Measurements from ENCODE around the gene ARHGAP15.

Gene ARHGAP15

DNA sequence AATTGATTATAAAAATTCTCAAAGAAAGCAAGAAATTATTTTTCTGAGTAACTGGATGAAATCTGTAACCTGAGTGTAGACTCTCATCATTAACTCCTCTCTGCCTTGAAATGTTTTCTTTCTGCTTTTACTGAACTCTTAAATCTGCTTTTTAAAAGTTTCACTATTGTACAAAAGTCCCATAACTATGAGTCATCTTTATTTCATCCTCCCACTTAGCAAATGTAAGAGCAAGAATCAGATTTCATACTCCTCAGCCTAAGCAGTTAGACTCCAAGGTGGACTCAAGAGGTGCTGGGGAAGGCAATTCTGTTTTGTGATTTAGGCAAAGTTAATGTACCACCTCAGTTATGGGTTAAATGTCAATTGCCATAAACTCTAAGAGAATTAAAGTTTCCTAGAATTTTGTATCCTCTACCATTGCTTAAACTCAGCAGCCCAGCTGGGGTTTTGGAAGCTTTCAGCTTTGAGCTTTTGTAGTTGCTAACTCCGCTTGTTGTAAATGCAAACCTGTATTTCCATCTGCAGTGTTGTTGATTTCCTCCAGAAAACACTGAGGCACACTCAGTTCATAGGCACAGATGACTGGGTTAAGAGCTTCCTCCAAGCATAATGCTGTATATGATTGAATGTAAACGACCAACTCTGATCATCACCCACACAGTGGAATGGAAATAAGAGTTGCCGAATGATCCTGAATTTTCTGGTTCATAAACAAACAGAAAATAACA is 268.8 kb downstream of the ARHGAP15 start:
- H3K9me3 ChIP-seq (ENCODE audit: insufficient read depth, low read depth, low read length), result no peaks in the 10 kb centered on the region
- H3K4me1 ChIP-seq (ENCODE audit: control insufficient read depth in 1 of 2, insufficient read depth in 2 of 2, low read length in 2 of 2), result peaks cover 0 to 1% of the 10 kb centered on the region in 2 experiments
- no peak overlapping the region for H4K91ac ChIP-seq (ENCODE audit: low read depth, low read length)
- no peak overlapping the region for H3K14ac ChIP-seq (ENCODE audit: low read length)
- H4K12ac ChIP-seq (ENCODE audit: low read depth, low read length), result no peak overlapping the region
- H3K4ac ChIP-seq (ENCODE audit: low read depth, low read length), result no peak overlapping the region
- H3K27ac ChIP-seq (ENCODE audit: low read depth, low read length), result no peak overlapping the region
- no peak overlapping the region for H3K9ac ChIP-seq (ENCODE audit: low read length)
- H3K27me3 ChIP-seq (ENCODE audit: insufficient read depth, low read length), result no peaks in the 10 kb centered on the region
- WGBS (ENCODE audit: extremely low coverage, insufficient coverage, insufficient read length), result no CpG with 5 or more reads among the region's 3 CpGs
- no peak overlapping the region for H2BK5ac ChIP-seq (ENCODE audit: low read depth, low read length, poor library complexity)
- no peak overlapping the region for H3K4me3 ChIP-seq (ENCODE audit: low read depth, low read length)
- DNase-seq, result no peak
- no peaks in the 10 kb centered on the region for H3K79me1 ChIP-seq (ENCODE audit: low read length)
- H2BK120ac ChIP-seq (ENCODE audit: insufficient read depth, low read length, poor library complexity), result no peak overlapping the region
- H2AK5ac ChIP-seq (ENCODE audit: low read length), result no peak overlapping the region
- no peak overlapping the region for H3K4me2 ChIP-seq (ENCODE audit: low read length)
- H3K23ac ChIP-seq (ENCODE audit: low read length), result no peak overlapping the region
- no peak overlapping the region for H2AFZ ChIP-seq (ENCODE audit: insufficient read depth, low read length, poor library complexity)
- H2BK12ac ChIP-seq (ENCODE audit: low read length), result no peak overlapping the region
- H4K8ac ChIP-seq (ENCODE audit: low read depth, low read length), result no peak overlapping the region
- H3K18ac ChIP-seq (ENCODE audit: low read length), result no peak overlapping the region
- H3K79me2 ChIP-seq (ENCODE audit: control insufficient read depth, insufficient read depth, low read length, poor library complexity), result no peaks in the 10 kb centered on the region
- H3K36me3 ChIP-seq (ENCODE audit: control insufficient read depth in 1 of 2, insufficient read depth in 2 of 2, low read length in 2 of 2), result no peaks in the 10 kb centered on the region

- Histone ChIP-seq H3K27ac (ENCODE audit: low read depth, low read length) (no peak overlapping the region), H3K79me1 (ENCODE audit: low read length) (no peaks in the 10 kb centered on the region), H3K4ac (ENCODE audit: low read depth, low read length) (no peak overlapping the region)
Observed at GRCh38 chr2:143398781-143399180, 269.6 kb downstream of the ARHGAP15 start.

DNA sequence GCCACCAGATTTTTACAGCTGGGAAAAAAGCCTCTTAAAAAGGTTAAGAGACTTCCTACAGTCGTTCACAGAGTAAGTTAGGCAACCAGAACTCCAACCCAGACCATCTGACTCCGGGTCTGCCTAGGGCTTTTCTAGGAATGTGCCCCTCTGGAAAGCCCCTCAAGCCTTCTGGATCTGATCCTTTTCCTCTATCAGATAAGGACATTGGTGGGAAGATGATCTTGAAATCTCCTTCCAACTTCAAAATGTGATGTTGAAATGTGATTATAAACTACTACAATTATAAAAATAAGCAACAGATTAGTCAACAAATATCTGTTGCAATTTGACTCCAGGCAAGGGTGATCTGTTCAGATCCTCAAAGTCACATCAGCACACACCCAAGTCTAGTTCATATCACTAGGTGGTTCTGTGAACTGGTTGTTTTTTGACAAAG is 270.4 kb downstream of the ARHGAP15 start:
- Histone ChIP-seq H2BK5ac (ENCODE audit: low read depth, low read length, poor library complexity) (no peak overlapping the region), H3K4me3 (ENCODE audit: low read depth, low read length) (no peak overlapping the region), H3K23ac (ENCODE audit: low read length) (no peak overlapping the region), H3K79me2 (ENCODE audit: control insufficient read depth, insufficient read depth, low read length, poor library complexity) (no peaks in the 10 kb centered on the region), H3K9me3 (ENCODE audit: insufficient read depth, low read depth, low read length) (no peaks in the 10 kb centered on the region), H2AK5ac (ENCODE audit: low read length) (no peak overlapping the region), H3K4me1 (ENCODE audit: control insufficient read depth in 1 of 2, insufficient read depth in 2 of 2, low read length in 2 of 2) (peaks cover 0 to 1% of the 10 kb centered on the region in 2 experiments), H3K4ac (ENCODE audit: low read depth, low read length) (no peak overlapping the region), H2BK120ac (ENCODE audit: insufficient read depth, low read length, poor library complexity) (no peak overlapping the region), H3K36me3 (ENCODE audit: control insufficient read depth in 1 of 2, insufficient read depth in 2 of 2, low read length in 2 of 2) (no peaks in the 10 kb centered on the region), H2AFZ (ENCODE audit: insufficient read depth, low read length, poor library complexity) (no peak overlapping the region), H3K14ac (ENCODE audit: low read length) (no peak overlapping the region), H3K27me3 (ENCODE audit: insufficient read depth, low read length) (no peaks in the 10 kb centered on the region), H3K18ac (ENCODE audit: low read length) (no peak overlapping the region), H3K9ac (ENCODE audit: low read length) (no peak overlapping the region), H3K79me1 (ENCODE audit: low read length) (no peaks in the 10 kb centered on the region), H3K27ac (ENCODE audit: low read depth, low read length) (no peak overlapping the region), H2BK12ac (ENCODE audit: low read length) (no peak overlapping the region), H4K12ac (ENCODE audit: low read depth, low read length) (no peak overlapping the region), H4K91ac (ENCODE audit: low read depth, low read length) (no peak overlapping the region), H4K8ac (ENCODE audit: low read depth, low read length) (no peak overlapping the region), H3K4me2 (ENCODE audit: low read length) (no peak overlapping the region)
- no CpG with 5 or more reads among the region's 2 CpGs for WGBS (ENCODE audit: extremely low coverage, insufficient coverage, insufficient read length)
- peak; percentile 0 to 9 for DNase-seq

More at GRCh38 chr2:143398781-143399180, 269.6 kb downstream of the ARHGAP15 start:
- no peak overlapping the region for H3K23ac ChIP-seq (ENCODE audit: low read length)
- no peak overlapping the region for H3K4me3 ChIP-seq (ENCODE audit: low read depth, low read length)
- no peak overlapping the region for H4K91ac ChIP-seq (ENCODE audit: low read depth, low read length)
- H3K4me1 ChIP-seq (ENCODE audit: control insufficient read depth in 1 of 2, insufficient read depth in 2 of 2, low read length in 2 of 2), result peaks cover 0 to 1% of the 10 kb centered on the region in 2 experiments
- no peak overlapping the region for H4K8ac ChIP-seq (ENCODE audit: low read depth, low read length)
- no peak overlapping the region for H3K4me2 ChIP-seq (ENCODE audit: low read length)
- no peak overlapping the region for H4K12ac ChIP-seq (ENCODE audit: low read depth, low read length)
- no peaks in the 10 kb centered on the region for H3K36me3 ChIP-seq (ENCODE audit: control insufficient read depth in 1 of 2, insufficient read depth in 2 of 2, low read length in 2 of 2)
- no peak for DNase-seq
- no peaks in the 10 kb centered on the region for H3K9me3 ChIP-seq (ENCODE audit: insufficient read depth, low read depth, low read length)
- no peak overlapping the region for H2BK120ac ChIP-seq (ENCODE audit: insufficient read depth, low read length, poor library complexity)
- no peak overlapping the region for H3K18ac ChIP-seq (ENCODE audit: low read length)
- H3K79me2 ChIP-seq (ENCODE audit: control insufficient read depth, insufficient read depth, low read length, poor library complexity), result no peaks in the 10 kb centered on the region
- no peak overlapping the region for H2AK5ac ChIP-seq (ENCODE audit: low read length)
- no CpG with 5 or more reads among the region's 2 CpGs for WGBS (ENCODE audit: extremely low coverage, insufficient coverage, insufficient read length)
- H2BK5ac ChIP-seq (ENCODE audit: low read depth, low read length, poor library complexity), result no peak overlapping the region
- no peak overlapping the region for H3K14ac ChIP-seq (ENCODE audit: low read length)
- H2BK12ac ChIP-seq (ENCODE audit: low read length), result no peak overlapping the region
- H3K9ac ChIP-seq (ENCODE audit: low read length), result no peak overlapping the region
- H2AFZ ChIP-seq (ENCODE audit: insufficient read depth, low read length, poor library complexity), result no peak overlapping the region
- H3K27me3 ChIP-seq (ENCODE audit: insufficient read depth, low read length), result no peaks in the 10 kb centered on the region

GRCh38 chr2:143401861-143402260 is 272.6 kb downstream of the ARHGAP15 start:
- Histone ChIP-seq H3K27me3 (ENCODE audit: insufficient read depth, low read length) (no peaks in the 10 kb centered on the region), H4K12ac (ENCODE audit: low read depth, low read length) (no peak overlapping the region), H3K4me3 (ENCODE audit: low read depth, low read length) (no peak overlapping the region), H3K14ac (ENCODE audit: low read length) (no peak overlapping the region), H4K8ac (ENCODE audit: low read depth, low read length) (no peak overlapping the region), H3K23ac (ENCODE audit: low read length) (no peak overlapping the region), H3K79me2 (ENCODE audit: control insufficient read depth, insufficient read depth, low read length, poor library complexity) (no peaks in the 10 kb centered on the region), H3K79me1 (ENCODE audit: low read length) (no peaks in the 10 kb centered on the region), H3K9me3 (ENCODE audit: insufficient read depth, low read depth, low read length) (no peaks in the 10 kb centered on the region), H3K9ac (ENCODE audit: low read length) (no peak overlapping the region), H2BK120ac (ENCODE audit: insufficient read depth, low read length, poor library complexity) (no peak overlapping the region), H2AFZ (ENCODE audit: insufficient read depth, low read length, poor library complexity) (no peak overlapping the region), H3K36me3 (ENCODE audit: control insufficient read depth in 1 of 2, insufficient read depth in 2 of 2, low read length in 2 of 2) (no peaks in the 10 kb centered on the region), H3K4me2 (ENCODE audit: low read length) (no peak overlapping the region), H3K4me1 (ENCODE audit: control insufficient read depth in 1 of 2, insufficient read depth in 2 of 2, low read length in 2 of 2) (peaks cover 0 to 1% of the 10 kb centered on the region in 2 experiments), H3K18ac (ENCODE audit: low read length) (no peak overlapping the region), H2AK5ac (ENCODE audit: low read length) (no peak overlapping the region), H4K91ac (ENCODE audit: low read depth, low read length) (no peak overlapping the region), H2BK12ac (ENCODE audit: low read length) (no peak overlapping the region), H2BK5ac (ENCODE audit: low read depth, low read length, poor library complexity) (no peak overlapping the region), H3K27ac (ENCODE audit: low read depth, low read length) (no peak overlapping the region), H3K4ac (ENCODE audit: low read depth, low read length) (no peak overlapping the region)
- no peak for DNase-seq
- WGBS (ENCODE audit: extremely low coverage, insufficient coverage, insufficient read length), result no CpG with 5 or more reads among the region's 2 CpGs

Data from trophoblast cell (in vitro differentiated cells and primary cell).